Stimulated activated CD8-positive, alpha-beta memory T cell treated with anti-CD3 and anti-CD28 coated beads, Interleukin-4, amount 100 ng/mL, for 4 hours (primary cell): ENCODE results near the gene HSD17B12.
"Not testable (repeated sequence)": the region's sequence is repeated elsewhere in the genome, so short reads cannot be mapped to it uniquely, and the experiment has no call there.

Experiments
- DNase-seq, 2 donors: peaks; one replicate each; pipeline ENCODE4 v3.0.0-alpha.2; 2020; ENCODE audit warnings: low read depth in 2 of 2, low spot score in 1 of 2

HSD17B12 gene

DNA sequence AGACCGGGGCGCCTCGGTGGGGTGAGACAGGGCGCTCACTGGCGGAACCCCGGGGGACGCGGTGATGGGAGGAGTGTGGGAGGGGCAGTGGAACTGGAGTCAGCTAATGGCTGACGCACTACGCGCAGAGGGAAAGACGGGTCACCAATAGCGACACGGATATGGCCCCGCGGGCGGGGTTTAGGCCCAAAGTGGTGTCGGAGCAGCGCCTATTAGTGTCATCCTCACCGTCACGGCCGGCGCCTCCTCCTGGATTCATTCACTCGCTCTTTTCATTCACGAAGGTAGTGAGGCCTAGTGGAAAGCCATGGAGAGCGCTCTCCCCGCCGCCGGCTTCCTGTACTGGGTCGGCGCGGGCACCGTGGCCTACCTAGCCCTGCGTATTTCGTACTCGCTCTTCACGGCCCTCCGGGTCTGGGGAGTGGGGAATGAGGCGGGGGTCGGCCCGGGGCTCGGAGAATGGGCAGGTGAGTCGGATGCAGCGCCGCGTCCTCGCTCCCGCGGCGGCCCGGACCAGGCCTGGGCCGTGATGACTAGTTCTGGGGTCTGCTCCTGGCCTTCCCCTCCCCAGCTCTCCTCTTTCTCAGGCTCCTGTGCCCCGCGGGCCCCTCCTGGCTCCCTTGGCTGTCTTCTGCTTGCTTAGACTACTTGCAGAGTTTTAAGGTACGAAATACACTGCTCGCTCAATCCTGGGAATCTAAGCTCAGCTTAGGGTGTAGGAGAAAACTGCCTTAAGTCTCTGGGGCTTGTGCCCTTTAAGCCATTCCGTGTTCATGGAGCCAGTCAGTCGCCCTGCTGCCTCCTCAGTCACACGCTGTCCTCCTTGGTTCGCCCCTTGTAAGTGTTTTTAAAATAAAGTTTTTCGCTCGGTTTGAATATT, at the start of gene HSD17B12:
TSS of gene HSD17B12 (plus strand) at position 218 of the 880 bp plus-strand sequence. CDS start at position 308, 90 bp downstream.
- peak; percentile 97 to 99 for DNase-seq

GRCh38 chr11:43631732-43632131, 48.8 kb upstream of the HSD17B12 start:
- no peak for DNase-seq

DNA sequence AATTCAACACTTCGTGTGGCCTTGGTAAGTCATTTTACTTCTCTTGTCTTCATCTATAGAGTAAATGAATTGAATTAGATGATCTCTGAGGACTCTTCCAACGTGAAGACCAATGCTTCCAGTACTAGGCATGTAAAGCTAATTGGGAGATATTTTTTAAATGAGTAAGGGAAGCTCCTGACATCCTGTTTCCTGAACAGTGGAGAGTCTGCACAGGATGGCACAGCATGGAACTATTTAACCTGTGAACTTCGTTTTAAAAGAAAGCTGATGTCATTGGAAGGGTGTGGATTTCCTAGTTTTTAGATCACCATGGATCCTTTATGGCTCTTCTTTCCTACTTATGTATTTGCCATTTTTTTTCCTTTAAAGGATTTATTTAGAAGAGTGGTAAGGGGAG, 48.4 kb upstream of the HSD17B12 start:
- no peak for DNase-seq

GRCh38 chr11:43638717-43639116, 41.8 kb upstream of the HSD17B12 start:
- no peak for DNase-seq

DNA sequence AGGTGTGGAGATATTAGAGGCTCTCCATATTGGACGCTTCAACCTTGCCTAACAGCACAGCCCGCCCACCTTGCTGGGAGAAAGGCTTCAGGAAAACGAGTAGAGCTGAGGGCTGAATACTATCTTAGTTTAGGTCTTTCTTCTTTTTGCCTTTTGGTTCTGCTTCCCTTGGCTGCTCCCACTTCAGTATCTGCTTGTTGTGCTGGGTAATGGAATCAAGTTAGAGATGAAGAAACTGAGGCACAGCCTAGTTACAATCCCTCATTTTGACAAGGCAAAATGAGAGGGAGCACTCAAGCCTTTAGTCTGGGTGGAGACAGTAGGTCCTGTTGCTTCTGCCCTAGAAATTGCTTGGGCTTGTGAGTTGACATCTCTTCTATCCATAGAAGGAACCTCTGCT, 41.3 kb upstream of the HSD17B12 start:
- DNase-seq: no peak

DNA sequence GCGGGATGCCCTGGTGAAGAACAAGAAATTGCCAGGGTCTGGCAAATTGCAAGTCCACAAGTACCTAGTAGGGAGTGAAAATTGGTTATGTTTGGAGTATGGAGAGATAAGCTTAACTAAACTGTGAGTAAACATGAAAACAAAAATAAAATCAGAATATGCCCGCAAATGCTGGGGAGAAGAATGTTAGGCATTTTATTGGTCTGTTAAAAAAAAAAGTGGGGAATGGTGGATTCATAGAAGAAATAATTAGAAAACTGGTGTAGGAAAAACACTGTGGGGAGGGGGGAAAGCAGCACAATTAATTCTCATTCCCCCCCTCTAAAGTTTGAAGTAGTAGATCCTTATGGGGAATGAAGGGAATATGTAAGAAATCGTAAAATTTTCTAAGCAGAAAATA, 40.6 kb upstream of the HSD17B12 start:
- DNase-seq: no peak

DNA sequence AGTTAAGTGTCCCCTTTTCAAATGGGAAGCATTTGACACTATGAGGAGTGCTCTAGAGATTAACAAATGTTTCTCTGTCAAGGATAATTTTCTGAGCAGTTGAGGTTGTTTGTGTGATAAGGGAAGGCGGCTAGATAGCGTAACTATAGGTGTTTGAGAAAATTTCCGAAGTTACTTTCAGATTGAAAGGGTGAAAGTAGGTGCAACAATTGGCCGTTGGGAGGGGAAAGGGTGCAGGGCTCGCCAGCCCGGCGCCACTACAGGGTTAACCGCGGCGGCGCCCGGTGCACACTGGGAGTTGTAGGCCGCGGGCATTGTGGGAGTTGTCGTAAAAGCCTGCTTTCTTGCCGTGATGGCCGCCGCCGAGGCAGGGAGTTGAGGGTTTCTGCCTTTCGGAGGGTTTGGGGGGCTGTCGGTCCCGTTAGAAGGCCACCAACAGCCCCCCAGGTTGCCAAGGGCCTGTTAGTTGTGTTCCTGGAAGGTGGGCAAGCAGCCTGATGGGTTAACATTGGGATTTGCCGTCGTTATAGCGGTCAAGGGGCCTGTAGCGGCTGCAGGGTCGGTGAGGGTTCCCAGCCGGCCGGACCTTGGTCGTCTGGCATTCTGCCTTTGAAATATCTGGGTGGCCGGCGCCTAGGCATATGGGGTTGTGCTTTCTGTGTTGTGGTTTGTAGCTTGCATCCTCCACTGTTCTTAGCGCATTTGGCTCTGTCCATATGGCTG, 36.5 kb upstream of the HSD17B12 start:
- DNase-seq: peak; percentile 71 to 72

DNA sequence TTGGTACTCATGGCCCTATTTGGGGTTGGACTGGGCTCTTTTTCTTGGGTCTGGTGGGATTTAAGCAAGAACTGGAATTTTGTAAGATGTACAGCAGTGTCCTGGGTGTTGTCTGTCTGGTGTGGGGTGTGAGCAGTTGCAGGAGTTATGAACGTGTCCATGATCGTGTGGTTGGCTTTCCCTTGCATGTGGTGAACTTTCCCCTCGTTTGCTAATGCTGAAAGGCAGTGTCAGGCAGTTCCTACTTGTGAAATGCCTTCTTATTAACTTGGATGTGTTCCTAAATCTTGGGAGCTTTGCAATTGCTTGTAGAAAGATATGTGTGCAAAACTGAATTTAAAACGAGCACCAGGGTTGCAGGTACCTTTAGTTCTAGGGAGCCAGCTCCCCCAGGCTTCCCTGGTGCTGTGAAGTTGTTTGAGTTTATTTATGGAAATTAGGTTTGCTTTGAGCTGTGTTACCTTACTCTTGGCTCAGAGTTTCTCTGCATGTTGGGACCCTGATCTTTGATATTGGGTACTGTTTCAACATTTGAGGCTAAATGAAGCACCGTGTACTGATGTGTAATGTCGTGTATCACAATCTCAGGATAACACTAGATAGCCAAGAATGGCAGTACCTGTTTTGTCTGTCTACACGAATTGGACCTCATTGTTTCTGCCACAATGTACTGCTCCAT, 35.8 kb upstream of the HSD17B12 start:
- no peak for DNase-seq

DNA sequence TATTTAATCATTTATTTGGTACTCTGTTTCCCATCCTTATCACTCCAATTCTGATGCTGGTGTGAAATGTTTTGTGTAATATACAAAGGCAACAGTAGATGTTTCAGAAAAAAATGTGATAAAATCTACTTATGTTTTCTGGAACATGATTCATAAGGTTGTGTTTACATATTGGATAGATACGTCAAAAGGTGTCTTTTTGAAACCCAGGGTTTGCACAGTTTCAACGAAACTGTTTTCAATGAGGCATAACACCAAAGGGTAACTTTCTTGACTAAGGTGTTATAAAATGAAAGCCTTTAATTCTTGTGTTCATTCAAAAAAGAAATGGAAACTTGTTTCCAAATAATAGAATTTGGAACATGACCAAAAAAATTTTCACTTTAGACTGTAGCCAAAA, 33.8 kb upstream of the HSD17B12 start:
- no peak for DNase-seq

- no peak for DNase-seq
These were observed 31.6 kb upstream of the HSD17B12 start for GRCh38 chr11:43648888-43649287.

DNA sequence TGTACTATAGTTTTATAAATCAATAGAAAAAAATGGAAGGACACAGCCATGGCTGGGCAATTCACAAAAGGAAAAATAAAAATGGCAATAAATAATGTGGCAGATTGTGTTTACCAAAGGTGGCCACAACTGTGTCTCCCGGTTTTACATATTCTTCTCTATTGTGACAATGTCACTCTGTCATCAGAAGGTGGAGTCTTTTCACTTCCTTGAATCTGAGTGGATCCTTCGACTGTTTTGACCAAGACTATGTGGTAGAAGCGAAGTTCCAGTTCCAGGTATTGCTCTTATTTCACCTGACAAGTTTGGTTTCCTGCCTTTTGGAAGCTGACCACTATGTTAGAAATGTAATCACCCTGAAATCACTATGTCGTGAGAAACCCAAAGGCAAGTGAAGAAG, 31.0 kb upstream of the HSD17B12 start:
- no peak for DNase-seq

DNA sequence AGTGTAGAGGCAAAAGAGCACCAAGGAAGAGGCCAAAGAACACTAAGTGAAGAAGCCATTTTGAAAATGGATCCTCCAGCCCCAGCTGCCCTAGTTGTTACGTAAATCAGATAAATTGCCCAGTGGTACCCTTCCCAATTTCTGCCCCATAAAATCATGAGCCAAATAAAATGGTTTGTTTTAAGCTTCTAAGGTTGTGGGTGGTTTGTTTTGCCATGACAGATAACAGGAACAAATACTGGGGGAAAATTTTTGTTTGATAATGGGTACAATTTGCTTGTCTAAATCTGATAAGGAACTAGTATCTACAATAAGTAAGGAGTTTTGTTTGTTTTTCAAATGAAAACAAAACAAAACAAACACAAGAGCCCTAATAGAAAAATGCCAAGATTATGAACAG, 30.6 kb upstream of the HSD17B12 start:
- no peak for DNase-seq

GRCh38 chr11:43663018-43663417, 17.5 kb upstream of the HSD17B12 start:
- DNase-seq: not testable (repeated sequence)

DNA sequence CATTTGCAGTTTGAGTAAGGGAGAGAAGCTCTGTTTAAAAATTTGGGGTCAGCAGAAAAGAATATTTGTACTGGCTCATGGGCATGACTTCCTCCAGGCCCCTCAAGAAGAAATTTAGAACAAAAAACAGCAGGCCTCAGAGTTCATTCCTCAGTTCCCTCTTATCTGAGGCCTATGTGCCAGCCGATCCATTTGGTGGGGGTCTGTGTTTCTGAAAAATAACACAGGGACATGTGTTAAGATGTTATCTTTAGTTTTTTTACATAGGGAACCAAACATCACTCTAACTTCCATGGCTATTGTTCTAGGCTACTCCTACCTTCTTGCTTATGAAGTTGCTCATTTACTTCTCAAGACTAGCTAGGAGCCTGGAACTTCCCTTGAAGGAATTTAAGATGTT, 16.2 kb upstream of the HSD17B12 start:
- no peak for DNase-seq

GRCh38 chr11:43671284-43671683, 9.3 kb upstream of the HSD17B12 start:
- DNase-seq: not testable (repeated sequence)

DNA sequence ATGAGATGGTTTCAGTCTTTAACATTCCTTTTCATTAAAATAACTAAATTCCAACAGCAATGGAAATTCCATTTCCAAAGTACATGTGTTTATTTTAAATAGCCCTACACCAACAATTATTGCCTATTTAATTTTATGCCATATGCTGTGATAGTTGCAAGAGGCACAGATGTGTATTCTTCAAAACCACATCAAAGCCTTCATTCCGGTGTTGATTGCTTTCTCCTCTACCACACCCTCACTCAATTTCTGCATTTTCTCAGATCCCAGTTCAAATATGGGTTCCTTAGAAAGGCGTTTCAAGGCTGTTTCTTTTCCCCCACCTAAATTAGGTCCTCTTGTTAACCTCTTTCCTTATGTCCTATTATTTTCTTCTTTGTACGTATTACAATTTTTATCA, 6.0 kb upstream of the HSD17B12 start:
- no peak for DNase-seq

DNA sequence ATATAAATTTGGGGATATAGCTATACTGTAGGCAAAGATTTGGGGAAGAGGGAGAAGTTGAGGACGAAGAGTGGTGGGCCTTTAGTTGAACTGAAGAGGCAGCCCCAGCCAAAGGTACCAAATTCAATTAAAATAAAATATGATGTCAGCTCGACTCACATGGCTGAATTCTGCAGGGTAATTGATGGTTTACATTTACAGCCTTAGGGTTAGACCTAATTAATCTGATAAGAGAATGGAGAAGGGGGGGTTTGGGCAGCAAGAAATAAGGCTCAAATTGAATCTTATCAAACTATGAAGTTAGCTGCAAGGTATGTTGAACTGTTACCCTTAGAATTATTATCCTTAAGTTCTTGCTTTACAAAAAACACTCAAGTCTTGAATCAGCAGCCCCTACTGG, 3.6 kb upstream of the HSD17B12 start:
- no peak for DNase-seq

GRCh38 chr11:43681401-43681942, 934 bp downstream of the HSD17B12 start:
- no peak for DNase-seq

GRCh38 chr11:43682081-43682480, 1.5 kb downstream of the HSD17B12 start:
- DNase-seq: not testable (repeated sequence)

DNA sequence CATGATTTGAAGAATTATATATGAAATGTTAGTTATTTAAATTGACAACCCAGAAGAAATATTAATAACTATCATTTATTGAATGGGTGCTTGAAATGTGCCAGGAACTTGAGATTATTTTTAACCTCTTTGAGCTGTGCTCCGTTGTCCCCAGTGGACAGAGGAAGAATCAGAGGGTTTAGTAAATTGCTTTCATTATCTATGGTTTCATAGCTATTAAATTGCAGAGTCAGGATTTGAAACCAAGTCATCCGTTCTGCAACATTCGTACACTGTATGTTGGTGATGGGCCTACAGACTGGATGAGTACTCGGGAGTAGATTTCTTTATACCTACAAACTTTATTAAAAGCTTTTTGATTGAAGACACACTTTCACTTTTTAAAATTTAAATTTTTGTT, 4.9 kb downstream of the HSD17B12 start:
- DNase-seq: no peak

GRCh38 chr11:43686207-43686606, 5.7 kb downstream of the HSD17B12 start:
- no peak for DNase-seq
